Activated naive CD8-positive, alpha-beta T cell (primary cell): ENCODE results near the gene JAKMIP1.

Source experiments
- H3K27ac Mint-ChIP-seq: one replicate; pipeline ENCODE4 v1.8.0; 2021; ENCODE audit warnings: mixed read lengths
- H3K27me3 Mint-ChIP-seq: one replicate; pipeline ENCODE4 v1.8.0; 2021; ENCODE audit warnings: mixed read lengths
- H3K36me3 Mint-ChIP-seq: one replicate; pipeline ENCODE4 v1.8.0; 2021; ENCODE audit warnings: mixed read lengths
- H3K4me1 Mint-ChIP-seq: one replicate; pipeline ENCODE4 v1.8.0; 2021; ENCODE audit warnings: low read depth, mixed read lengths
- H3K4me3 Mint-ChIP-seq: one replicate; pipeline ENCODE4 v1.8.0; 2021; ENCODE audit warnings: mild to moderate bottlenecking, mixed read lengths
- H3K9me3 Mint-ChIP-seq: one replicate; pipeline ENCODE4 v1.8.0; 2021; ENCODE audit warnings: low read depth, mixed read lengths

Gene JAKMIP1

DNA sequence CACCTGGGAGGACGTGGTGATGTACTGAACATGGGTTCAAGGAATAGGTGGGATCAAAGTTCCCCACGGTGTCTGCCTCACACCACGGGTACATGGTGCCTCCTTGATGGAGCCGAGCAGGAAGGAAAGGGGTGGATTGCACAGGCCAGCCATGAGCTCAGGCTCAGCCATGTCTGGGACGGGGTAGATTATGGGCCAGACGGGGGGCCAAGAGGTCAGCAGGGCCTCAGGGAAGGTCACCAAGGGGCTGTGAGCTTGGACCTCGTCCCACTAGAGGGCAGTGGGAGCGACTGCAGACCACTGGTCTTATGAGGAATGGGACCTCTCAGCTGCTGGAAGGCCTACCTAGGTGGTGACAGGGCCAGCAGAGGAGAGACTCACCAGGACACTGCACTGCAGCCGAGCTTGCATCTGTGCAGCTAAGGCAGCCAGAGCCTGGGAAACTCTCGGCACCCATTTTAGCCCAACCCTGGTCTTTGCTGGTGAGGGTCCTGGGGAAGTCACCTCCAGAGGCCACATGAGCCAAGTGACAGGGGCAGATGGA lies 38.4 kb downstream of the JAKMIP1 start:
- H3K27ac Mint-ChIP-seq: no peak overlapping the region
- peaks cover 1% of the 10 kb centered on the region for H3K27me3 Mint-ChIP-seq
- H3K4me1 Mint-ChIP-seq: no peaks in the 10 kb centered on the region
- no peaks in the 10 kb centered on the region for H3K36me3 Mint-ChIP-seq
- no peak overlapping the region for H3K4me3 Mint-ChIP-seq
- H3K9me3 Mint-ChIP-seq: no peaks in the 10 kb centered on the region

- no peaks in the 10 kb centered on the region for H3K36me3 Mint-ChIP-seq
- H3K27me3 Mint-ChIP-seq: peaks cover 1% of the 10 kb centered on the region
- no peak overlapping the region for H3K27ac Mint-ChIP-seq
- no peak overlapping the region for H3K4me3 Mint-ChIP-seq
- no peaks in the 10 kb centered on the region for H3K4me1 Mint-ChIP-seq
- H3K9me3 Mint-ChIP-seq: no peaks in the 10 kb centered on the region
Measured at GRCh38 chr4:6160536-6160935, 39.8 kb downstream of the JAKMIP1 start.

GRCh38 chr4:6157926-6158325 lies 42.4 kb downstream of the JAKMIP1 start:
- Mint-ChIP-seq H3K9me3 (no peaks in the 10 kb centered on the region), H3K36me3 (no peaks in the 10 kb centered on the region), H3K4me1 (no peaks in the 10 kb centered on the region), H3K27ac (no peak overlapping the region), H3K4me3 (no peak overlapping the region), H3K27me3 (peaks cover 1% of the 10 kb centered on the region)

GRCh38 chr4:6155996-6156750 lies 44.2 kb downstream of the JAKMIP1 start:
- H3K4me3 Mint-ChIP-seq: no peak overlapping the region
- peaks cover 1% of the 10 kb centered on the region for H3K27me3 Mint-ChIP-seq
- H3K27ac Mint-ChIP-seq: no peak overlapping the region
- H3K4me1 Mint-ChIP-seq: peaks cover 3% of the 10 kb centered on the region
- H3K36me3 Mint-ChIP-seq: no peaks in the 10 kb centered on the region
- H3K9me3 Mint-ChIP-seq: no peaks in the 10 kb centered on the region

GRCh38 chr4:6154875-6155274 lies 45.5 kb downstream of the JAKMIP1 start:
- peaks cover 3% of the 10 kb centered on the region for H3K27me3 Mint-ChIP-seq
- no peaks in the 10 kb centered on the region for H3K9me3 Mint-ChIP-seq
- H3K27ac Mint-ChIP-seq: no peak overlapping the region
- no peak overlapping the region for H3K4me3 Mint-ChIP-seq
- H3K4me1 Mint-ChIP-seq: peaks cover 3% of the 10 kb centered on the region
- no peaks in the 10 kb centered on the region for H3K36me3 Mint-ChIP-seq

GRCh38 chr4:6153874-6154273 lies 46.5 kb downstream of the JAKMIP1 start:
- Mint-ChIP-seq H3K4me3 (no peak overlapping the region), H3K27ac (no peak overlapping the region), H3K9me3 (no peaks in the 10 kb centered on the region), H3K27me3 (peaks cover 4% of the 10 kb centered on the region), H3K4me1 (peaks cover 3% of the 10 kb centered on the region), H3K36me3 (no peaks in the 10 kb centered on the region)

- no peaks in the 10 kb centered on the region for H3K9me3 Mint-ChIP-seq
- H3K4me1 Mint-ChIP-seq: peaks cover 3% of the 10 kb centered on the region
- no peak overlapping the region for H3K27ac Mint-ChIP-seq
- no peaks in the 10 kb centered on the region for H3K36me3 Mint-ChIP-seq
- no peak overlapping the region for H3K4me3 Mint-ChIP-seq
- H3K27me3 Mint-ChIP-seq: peaks cover 3% of the 10 kb centered on the region
Measured at GRCh38 chr4:6152869-6153705, 47.3 kb downstream of the JAKMIP1 start.

DNA sequence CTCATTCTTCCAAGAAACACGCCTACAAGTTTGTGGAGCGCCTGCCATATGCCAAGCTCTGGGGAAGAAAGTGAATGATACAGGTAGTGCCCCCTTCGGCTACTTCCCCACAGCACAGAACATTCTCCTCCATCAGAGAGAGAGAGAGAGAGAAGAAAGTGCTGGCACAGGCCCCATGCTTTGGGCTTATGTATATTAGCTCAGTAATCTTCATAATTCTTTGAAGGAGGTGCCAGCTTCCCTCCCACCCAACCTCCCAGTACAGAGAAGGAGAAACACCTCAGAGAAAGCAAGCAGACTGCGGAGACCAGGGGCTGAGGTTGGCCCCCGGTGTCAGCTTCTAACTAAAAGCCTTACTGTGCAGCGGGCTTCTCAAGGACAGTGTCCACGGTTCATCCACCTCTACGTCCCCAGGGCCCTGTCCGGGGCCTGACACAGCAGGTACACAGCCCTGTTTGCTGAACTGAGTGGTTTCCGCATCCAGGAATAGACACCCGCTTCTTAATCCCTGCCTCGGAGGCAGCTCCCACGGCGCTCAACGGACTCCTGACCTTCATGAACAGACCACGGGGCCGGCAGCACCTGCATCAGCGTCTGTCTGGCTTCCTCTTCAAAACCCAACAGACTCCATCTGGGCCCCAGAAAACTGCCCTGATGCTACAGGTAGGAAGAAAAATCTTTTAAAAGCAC lies 50.2 kb downstream of the JAKMIP1 start:
- no peaks in the 10 kb centered on the region for H3K9me3 Mint-ChIP-seq
- peaks cover 5% of the 10 kb centered on the region for H3K27me3 Mint-ChIP-seq
- no peak overlapping the region for H3K27ac Mint-ChIP-seq
- H3K4me1 Mint-ChIP-seq: peaks cover 3% of the 10 kb centered on the region
- H3K4me3 Mint-ChIP-seq: no peak overlapping the region
- no peaks in the 10 kb centered on the region for H3K36me3 Mint-ChIP-seq

DNA sequence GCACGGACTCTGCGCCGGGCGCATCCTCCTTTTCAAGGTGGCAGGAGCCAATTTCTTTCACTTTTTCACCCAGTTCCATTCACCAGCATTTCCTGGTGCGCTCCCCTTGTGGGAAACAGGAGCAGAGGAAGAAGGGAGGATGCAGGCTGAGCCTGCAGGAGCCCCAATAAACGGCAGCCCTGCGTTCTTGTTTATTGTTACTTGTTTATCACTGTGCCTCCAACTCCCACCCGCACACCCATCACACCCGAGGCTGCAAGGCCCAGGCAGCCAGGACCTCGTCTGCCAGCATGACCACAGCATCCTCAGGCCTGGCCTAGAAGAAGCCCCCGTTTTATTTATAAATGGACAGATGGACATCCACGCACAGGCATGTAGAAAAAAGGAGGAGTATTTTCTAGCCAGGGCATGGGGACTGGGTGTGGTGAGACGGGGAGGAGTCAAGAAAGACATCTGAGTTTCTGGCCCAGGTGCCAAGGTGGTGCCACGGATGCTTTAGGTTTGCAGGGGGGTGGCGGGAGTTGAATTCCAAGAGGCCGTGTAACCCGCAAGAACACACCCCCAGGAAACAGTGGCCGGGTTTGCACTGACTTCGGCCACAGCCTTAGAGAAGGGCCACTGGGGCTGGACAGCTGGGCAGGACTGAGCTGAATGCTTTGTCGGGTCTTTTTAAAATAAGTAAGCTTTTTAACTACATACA lies 51.7 kb downstream of the JAKMIP1 start:
- Mint-ChIP-seq H3K9me3 (peaks cover 6% of the 10 kb centered on the region), H3K27ac (no peak overlapping the region), H3K4me3 (no peak overlapping the region), H3K36me3 (peaks cover 4% of the 10 kb centered on the region), H3K27me3 (peaks cover 7% of the 10 kb centered on the region), H3K4me1 (peaks cover 3% of the 10 kb centered on the region)

DNA sequence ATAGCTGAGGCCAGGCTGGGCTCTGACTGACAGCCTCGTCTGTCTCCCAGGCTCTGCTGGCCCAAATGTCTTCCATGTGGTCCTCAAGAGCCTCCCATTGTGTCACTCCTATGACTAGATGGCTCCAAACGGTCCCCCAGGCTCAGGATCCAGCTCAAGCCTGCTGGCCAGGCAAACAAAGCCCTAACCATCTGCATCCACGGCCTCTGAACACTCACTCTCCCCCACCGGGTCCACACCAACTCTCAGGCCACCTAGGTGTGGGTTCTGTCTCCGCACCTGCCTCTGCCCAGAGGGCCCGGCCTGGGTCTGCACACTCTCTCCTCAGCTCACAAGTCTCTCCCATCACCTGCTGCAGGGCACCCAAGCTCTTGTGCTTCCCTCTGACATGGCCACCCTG lies 52.9 kb downstream of the JAKMIP1 start:
- H3K27me3 Mint-ChIP-seq: peaks cover 7% of the 10 kb centered on the region
- H3K36me3 Mint-ChIP-seq: peaks cover 4% of the 10 kb centered on the region
- peaks cover 6% of the 10 kb centered on the region for H3K9me3 Mint-ChIP-seq
- H3K4me1 Mint-ChIP-seq: peaks cover 2% of the 10 kb centered on the region
- no peak overlapping the region for H3K4me3 Mint-ChIP-seq
- no peak overlapping the region for H3K27ac Mint-ChIP-seq

GRCh38 chr4:6143603-6144181 lies 56.7 kb downstream of the JAKMIP1 start:
- H3K4me3 Mint-ChIP-seq: no peak overlapping the region
- no peak overlapping the region for H3K27ac Mint-ChIP-seq
- H3K9me3 Mint-ChIP-seq: peaks cover 6% of the 10 kb centered on the region
- no peaks in the 10 kb centered on the region for H3K4me1 Mint-ChIP-seq
- H3K27me3 Mint-ChIP-seq: peaks cover 4% of the 10 kb centered on the region
- peaks cover 4% of the 10 kb centered on the region for H3K36me3 Mint-ChIP-seq

GRCh38 chr4:6142935-6143602 lies 57.3 kb downstream of the JAKMIP1 start:
- no peaks in the 10 kb centered on the region for H3K4me1 Mint-ChIP-seq
- H3K36me3 Mint-ChIP-seq: peaks cover 4% of the 10 kb centered on the region
- H3K27ac Mint-ChIP-seq: no peak overlapping the region
- H3K27me3 Mint-ChIP-seq: peaks cover 4% of the 10 kb centered on the region
- no peak overlapping the region for H3K4me3 Mint-ChIP-seq
- peaks cover 6% of the 10 kb centered on the region for H3K9me3 Mint-ChIP-seq

DNA sequence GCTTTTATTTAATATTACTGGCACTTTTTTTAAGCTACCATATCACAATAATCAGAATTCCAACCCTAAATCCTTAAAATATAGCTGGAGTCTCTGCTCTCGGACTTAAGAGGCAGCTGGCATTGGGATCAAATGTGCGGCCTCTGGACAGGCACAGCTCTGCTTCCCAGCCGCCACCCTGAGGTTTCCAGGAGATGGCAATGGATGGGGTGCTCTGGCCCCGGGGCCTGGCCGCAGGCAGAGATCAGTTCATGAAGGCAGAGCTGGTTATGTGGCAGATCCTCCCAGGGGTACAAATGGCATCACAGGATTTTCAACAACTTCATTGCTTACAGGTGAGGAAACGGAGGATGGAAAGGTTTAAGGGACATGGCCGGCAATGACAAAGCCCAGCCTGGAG lies 57.8 kb downstream of the JAKMIP1 start:
- H3K9me3 Mint-ChIP-seq: peaks cover 6% of the 10 kb centered on the region
- H3K4me3 Mint-ChIP-seq: no peak overlapping the region
- peaks cover 4% of the 10 kb centered on the region for H3K36me3 Mint-ChIP-seq
- H3K27ac Mint-ChIP-seq: no peak overlapping the region
- H3K27me3 Mint-ChIP-seq: peaks cover 1% of the 10 kb centered on the region
- no peaks in the 10 kb centered on the region for H3K4me1 Mint-ChIP-seq

- peaks cover 6% of the 10 kb centered on the region for H3K9me3 Mint-ChIP-seq
- H3K36me3 Mint-ChIP-seq: peaks cover 4% of the 10 kb centered on the region
- H3K4me3 Mint-ChIP-seq: no peak overlapping the region
- peaks cover 1% of the 10 kb centered on the region for H3K27me3 Mint-ChIP-seq
- no peaks in the 10 kb centered on the region for H3K4me1 Mint-ChIP-seq
- no peak overlapping the region for H3K27ac Mint-ChIP-seq
Measured at GRCh38 chr4:6141554-6141953, 58.8 kb downstream of the JAKMIP1 start.
